Stimulated activated CD8-positive, alpha-beta memory T cell treated with anti-CD3 and anti-CD28 coated beads, Interleukin-15, amount 100 ng/mL, for 24 hours (primary cell): ENCODE results near the gene AKT3.

Experiments used
- DNase-seq: peaks from one replicate; pipeline ENCODE4 v3.0.0-alpha.2; 2020; ENCODE audit warnings: low read depth

Gene AKT3

DNA sequence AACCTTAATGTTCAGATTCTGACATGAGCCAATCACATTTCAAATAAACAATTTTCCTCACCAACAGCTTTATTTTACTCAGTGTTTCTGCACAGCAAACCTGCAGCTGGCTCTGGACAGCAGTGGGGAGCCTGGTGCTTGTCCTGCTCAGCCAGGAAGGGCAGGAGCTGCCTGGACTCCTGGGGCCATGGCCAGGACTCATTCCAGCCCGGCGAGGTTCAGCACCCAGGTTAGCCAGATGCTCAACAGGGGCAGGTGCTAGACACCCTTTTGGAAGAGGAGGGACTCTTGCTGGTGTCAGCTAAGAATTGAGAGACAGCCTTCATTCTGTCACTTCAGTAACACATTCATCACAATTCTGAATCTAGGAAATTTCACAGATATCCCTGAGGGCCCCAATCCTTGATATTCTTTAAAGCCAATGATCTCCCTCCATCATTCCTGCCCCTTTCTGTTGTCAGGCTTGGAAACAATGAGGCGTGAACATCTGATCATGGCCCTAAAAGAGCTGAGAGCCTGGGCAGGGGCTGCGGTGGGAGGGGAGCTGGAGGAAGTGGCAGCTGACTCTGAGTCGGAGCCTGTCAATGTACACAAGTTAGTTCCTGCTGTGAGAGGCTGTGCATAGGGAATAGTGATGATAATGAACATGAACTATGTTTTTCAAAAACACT is 342.9 kb downstream of the AKT3 start:
- no peak for DNase-seq

DNA sequence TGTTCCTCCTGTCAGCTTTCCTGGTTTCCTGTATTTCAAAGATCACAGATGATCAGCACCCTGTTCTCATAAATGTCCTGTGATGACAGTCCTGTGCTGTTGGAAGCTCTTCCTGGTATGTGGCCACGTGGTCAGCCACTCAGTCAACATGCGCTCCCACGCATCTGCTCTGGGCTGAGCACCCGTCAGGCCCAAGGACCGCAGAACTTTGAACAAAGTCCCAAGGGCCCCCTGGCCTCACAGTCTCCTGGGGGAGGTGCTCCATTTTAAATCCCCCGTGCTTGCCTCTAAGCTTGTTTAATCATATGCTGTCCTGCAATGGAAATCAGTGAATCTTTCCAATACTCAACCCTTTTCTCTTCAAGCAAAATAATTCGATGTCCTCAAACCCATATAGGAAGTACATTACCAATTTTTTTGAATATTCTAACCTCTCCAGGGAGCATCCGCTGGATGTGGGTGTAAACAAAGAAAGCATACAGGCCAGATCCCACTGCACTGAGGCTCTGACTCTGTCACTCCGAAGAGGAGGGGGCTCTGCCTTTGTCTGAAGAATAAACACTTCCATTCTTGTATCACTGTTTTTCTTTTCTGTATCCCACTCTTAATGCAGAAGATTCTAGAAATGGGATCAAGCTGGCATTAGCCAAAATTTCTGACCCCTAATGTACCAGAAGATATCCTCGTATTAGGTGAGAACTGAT is 343.9 kb downstream of the AKT3 start:
- DNase-seq = no peak

DNA sequence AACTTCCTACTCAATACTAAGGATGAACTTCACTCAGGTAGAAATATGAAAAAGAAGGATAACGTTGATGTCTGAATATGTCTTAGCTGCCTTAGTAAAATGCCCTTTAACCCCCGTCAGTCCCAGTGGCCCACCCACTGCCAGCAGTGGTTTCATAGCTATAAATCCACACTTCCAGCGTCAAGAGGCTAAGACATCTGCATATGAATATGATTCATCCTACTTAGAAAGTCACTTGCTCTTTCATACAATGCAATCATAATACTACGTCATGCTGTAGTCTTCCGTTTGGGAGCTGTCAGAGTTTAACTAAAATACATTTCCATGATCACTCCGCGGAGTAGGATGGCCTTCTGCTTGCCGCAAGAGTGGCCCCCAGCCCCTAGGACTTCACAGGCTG is 346.9 kb downstream of the AKT3 start:
- DNase-seq = no peak

DNA sequence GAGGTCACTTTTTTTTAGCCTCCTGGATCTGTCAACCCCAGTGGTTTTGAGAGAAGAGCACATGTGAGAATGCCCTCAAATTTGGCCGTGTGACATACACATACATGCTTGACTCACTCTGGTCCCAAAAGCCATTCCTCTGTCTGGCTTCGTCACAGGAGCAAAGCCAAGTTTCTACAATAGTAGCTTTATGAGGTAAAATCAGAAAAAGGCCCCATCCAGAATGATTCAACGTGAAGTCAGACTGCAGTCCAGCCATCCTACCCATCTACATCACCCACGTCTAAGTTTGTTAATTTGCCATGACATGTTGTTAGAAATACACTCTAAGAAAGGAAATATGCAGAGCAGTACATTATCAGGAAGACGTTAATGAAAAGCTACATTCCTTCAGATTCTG is 349.0 kb downstream of the AKT3 start:
- no peak for DNase-seq

DNA sequence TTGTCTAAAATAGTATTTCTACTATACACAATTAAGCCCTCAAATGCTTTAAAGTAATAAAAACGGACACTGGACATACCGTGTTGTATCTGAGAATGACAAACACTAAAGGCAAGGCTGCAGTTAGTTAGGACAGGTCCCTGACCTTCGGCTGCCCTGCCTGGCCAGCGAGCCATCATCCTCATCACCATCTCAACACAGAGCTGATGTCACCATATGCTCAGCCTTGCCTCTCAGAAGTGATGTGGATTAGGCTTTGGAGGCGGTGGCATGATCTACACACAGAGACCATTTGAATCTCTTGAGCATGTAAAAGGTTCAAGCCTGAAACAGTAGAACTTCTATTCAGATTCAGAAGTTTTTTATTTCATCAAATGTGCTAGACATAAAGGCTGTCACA is 349.5 kb downstream of the AKT3 start:
- DNase-seq = no peak

DNA sequence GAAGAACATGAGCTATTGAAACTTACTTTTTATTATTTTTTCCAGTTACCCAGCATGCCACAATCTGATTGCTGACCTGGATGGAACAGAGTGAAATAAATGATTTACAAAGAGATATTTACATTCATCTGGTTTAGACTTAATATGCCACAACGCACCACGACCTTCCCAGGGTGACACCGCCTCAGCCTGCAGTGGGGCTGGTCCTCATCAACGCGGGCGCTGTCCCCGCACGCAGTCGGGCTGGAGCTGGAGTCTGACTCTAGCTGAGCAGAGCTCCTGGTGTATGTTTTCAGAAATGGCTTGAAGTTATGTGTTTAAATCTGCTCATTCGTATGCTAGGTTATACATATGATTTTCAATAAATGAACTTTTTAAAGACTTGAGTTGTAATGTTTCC is 350.3 kb downstream of the AKT3 start:
- DNase-seq = no peak

DNA sequence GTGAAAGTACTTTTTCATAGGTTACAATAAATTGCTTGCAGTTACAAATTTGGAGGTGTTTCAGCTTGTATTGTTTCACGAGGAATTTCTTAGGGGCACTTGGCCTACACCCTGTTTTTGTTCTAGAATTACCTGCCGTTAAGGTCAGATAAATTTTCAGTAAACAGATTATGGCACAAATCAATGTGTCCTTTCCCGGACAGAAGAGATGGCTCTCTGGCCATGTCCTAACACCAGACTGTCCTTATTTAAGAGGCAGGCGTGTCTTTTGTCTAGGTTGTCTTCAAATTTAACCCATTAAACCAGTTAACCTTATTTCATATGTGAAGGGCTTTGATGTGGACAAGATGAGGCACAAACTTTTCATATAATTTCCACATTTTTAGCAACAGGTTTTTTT is 350.8 kb downstream of the AKT3 start:
- no peak for DNase-seq

DNA sequence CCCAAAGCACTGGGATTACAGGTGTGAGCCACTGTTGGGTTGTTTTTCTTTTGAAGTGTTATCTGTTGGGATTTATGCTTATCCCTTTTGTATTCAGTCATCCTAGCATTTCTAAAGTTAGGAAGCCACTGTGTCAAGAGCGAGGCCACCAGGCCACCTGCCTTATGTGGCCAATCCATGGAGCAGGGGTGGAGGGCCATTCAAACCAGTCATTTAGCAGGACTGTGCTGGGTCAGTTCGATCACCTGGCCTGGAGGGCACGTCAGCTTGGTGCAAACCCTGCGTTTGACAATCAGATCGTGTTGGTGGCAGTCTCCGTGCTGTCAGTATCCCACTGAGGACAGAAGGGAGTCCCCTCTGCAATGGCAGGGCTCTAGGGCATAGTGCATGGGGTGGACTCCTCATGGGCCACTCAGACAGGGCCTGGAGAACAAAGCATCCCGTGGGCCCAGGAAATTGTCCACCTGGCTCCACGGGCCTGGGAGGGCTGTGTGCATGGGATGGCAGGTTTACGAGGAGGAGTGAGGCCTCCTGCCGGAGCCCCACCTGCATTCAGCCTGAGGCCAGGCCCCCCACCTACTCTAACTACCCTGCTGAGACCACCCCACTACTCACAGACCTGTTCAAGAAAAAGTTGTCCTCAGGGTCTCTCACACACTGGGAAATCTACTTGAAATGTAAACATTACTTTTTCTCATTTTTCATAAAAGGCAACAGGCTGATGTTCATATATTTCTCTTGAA is 351.9 kb downstream of the AKT3 start:
- DNase-seq = no peak

DNA sequence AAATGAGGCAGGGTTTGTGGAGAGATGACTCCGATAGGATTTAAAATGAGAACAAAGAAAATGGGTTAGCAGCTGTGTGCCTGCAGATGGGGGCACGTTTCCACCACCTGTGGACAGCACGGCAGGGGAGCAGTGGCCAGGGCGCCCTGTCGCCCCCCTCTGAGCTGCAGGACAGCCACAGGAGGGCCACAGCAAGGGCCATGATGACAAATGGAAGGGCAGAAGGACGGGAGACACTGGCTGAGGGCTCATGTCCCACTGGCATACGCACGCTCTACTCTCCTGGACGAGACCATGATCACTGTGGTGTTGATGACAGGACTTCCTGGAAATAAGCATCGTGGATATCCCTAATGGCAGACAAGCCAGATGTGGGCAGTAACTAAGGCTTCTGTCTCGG is 353.2 kb downstream of the AKT3 start:
- DNase-seq = no peak

DNA sequence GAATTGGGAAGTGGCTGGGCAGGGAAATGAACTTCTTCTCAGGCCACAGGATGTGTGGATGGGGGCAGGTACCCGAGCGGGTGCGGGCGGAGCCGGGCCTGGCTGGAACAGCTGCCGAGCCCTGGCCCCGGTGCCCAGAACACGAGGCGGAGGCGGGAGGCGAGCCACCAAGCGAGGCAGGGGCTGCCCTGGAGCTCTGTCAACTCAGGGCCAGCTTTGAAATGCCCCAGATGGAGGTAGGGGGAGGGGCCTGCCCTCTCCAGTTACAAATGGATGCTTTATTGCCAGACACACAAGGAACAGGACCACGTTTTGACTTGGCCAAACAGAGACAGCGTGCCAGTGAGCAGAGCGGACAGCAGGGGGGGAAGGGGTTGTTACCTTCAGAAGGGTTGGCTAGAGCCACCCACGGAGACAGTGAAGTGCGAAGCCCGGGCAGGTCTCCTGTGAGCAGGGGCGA is 353.8 kb downstream of the AKT3 start:
- DNase-seq = no peak

DNA sequence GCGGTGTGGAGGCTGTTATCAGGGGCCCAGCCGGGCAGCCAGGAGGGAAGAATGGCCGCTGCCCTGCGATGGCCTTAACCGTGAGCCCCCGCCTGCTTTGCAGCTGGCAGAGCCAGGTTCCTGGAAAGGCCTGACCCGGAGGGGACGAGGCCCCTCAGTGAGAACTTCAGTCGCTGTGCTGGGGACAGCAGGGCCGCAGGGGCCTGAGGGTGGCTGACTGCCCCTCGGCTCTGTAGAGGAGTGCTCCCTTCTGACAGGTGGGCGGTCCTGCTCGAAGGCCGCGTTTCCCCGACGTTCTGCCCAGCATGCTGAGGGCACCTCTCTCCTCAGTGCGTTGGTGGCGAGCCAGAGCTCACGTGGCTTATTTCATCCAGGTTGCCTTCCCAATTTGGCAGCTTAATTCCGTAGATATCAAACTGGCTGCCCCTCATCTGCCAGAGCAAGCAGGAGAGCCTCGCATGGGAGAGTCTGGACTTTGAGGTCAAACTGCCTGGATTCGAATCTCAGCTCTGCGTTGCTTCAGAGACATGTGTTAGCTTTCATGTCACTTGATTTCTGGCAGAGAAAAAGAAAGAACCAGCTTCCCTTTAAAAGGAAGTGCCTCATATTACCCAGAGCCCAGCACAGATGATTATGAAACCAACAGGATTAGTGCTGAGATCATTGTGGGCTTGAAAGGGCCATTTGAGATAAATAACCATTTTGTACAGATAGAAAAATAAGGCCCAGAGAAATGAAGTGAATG is 354.4 kb downstream of the AKT3 start:
- no peak for DNase-seq

DNA sequence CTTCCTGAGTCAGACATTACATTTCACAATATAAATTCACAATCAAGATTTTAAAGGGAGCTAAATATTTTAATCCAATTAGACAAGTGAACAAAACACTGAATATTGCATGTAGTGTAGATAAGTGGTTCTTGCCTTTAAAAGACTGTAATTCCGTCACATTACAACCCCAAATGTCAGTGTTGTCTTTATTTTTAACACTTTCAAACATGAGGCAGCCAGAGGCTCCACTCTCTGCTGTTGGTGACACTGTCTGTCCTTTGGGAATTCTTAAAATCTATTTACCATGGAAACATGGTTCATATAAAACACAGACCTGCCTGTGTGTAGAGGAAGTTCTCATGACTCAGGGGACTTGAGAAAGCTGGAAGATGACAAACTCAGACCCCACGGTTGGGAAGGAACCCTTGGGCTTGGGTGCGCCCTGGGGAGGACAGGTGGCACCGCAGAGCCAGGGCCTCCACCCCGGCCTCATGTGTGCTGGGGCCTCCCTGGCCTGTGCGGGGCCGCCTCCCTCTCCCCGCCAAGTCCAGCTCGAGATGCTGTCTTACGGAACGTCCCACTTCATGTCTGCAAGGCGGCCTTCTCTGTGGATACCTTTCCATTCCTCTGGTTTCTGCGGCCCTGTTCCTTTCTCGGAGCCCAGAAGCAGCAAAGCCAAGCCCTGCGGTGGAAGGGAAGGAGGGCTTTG is 355.2 kb downstream of the AKT3 start:
- DNase-seq = no peak

DNA sequence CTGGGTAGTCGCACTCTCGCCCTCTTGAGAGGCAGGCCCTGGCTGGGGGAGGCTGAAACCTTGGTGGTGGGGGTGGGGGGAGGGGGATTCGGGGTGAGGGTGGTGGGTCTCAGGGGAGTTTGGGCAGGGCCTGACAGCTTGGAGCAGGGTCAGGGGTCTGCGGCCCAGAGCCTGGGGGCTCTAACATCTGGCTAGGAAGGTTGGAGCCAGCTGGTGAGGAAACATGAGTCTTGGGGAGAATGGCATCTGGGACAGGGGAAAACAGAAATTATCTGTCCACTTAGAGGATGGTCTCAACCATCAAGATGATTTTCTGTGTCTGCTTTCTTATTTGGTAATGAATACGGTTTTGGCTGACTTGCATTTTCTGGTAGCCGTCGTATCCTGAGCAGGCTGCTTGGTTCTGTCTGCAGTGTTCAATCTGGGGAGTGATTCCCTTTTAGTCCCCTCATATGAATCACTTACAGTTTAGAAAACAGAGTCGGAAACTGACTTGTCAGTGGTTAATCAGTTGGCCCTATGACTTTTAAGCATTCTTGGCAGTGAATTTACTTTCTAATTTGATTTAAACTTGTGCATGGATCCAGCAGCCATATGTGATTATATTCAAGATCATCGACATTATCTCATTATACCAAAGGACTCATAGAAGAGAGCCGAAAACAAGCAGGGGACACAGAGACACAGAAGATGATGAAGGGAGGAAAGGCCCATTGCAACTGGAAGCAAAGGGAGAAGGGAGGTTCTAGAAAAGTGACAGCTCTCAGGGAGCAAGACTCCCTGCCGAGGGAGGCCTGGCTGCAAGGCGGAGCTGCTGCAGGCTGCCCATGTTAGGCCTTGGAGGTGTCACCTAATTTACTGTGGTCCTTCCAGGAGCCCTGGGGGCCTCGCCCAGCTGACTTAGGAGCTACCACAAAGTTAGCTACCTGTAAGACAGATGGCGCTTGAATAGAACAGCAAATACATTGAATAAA is 356.6 kb downstream of the AKT3 start:
- DNase-seq = no peak

DNA sequence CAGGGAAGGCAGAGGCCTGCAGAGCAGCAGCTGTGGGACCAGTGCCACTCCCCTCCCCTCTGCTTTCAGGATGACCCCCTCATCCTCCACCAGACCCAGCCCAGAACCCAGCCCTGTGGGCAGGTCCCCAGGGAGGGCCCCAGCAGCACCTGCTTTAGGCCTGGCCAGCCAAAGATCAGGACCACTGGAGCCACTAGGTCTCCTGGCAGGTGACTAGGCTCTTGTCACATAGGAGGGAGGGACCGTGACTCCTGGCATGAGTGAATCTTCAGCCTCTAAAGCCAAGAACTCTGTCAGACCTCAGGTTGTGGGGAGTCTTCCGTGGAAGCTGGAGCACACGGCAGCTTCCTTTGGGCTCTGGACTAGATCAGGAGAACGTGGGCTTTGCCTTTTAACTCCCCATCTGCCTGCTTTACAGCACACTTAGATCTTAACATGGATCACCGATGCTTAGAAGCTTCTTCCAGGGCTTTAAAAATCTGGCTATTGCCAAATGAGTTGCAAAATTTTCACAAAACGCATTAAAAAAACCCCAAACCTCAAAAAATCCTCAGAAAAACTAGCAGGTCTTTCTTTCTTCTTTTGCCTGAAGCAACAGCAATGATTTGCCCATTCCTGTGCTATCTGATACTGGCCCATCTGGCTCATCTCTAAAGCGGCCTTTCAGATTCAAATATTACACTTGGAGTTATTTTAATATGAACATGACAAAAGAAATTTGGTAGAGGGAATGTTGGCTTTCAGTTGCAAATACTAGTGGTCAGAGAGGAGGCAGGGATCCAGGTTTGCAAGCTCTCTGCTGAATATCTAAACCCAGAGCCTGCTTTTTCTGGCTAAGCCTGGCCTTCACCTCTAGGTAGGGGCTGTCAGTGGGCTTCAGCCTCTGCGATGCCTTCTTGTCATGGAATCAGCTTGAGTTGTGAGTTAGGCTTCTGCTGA is 359.0 kb downstream of the AKT3 start:
- DNase-seq = no peak

DNA sequence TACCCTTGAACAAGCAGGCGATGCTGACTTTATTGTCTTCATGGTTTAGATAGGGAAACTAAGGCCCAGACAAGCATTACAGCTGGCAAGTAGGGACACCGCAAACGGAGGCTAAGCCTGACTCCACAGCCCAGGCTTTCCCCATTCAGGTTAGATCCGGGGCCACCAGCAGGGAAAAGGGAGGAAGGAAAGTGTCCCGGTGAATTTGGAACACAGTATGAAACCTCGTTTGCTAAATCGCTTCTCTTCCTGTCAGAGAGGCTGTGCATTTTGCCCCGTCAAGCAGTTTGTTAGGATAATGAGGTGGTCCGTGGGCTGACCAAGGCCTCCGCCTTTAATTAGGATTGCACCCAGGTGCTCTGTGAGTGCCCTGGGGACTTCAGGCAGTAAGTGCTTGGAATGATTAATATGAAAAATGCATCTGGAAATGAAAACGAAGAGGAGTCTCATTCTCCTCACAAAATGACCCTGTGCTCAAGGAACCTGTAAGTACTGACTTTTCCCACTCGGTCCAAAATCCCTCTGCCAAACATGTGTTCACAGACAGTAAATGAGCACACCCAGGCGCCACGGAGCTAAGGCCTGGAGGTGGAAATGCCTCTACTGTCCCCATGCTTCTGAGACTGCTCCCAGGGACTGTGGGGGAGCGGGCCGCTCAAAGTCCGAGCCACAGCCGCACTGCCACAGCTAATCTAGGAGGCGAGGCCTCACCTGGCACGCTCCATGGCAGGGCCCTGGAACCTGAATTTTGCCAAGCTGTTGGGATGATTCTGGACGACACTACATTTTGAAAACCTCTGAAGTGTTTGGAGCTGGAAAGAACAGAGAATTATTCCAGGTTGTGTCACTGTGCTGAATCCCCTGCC is 360.1 kb downstream of the AKT3 start:
- DNase-seq = no peak

DNA sequence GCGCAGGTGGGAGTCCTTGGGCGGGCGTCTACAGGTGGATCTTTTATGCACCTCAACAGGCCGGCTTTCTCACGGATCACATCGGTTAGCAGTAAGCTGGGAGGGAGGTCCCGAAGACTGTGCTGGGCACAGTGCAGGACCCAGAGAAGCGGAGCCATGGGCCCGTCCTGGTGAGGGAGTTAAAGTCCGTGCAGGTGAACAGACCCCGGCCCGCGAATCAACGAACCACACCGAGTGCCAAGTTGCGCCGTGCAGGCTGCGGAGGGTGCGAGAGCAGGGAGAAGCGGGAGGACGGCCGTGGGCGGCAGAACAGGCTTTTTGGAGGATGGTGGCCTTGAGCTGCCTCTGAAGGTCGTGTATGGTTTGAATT is 360.9 kb downstream of the AKT3 start:
- DNase-seq = no peak

DNA sequence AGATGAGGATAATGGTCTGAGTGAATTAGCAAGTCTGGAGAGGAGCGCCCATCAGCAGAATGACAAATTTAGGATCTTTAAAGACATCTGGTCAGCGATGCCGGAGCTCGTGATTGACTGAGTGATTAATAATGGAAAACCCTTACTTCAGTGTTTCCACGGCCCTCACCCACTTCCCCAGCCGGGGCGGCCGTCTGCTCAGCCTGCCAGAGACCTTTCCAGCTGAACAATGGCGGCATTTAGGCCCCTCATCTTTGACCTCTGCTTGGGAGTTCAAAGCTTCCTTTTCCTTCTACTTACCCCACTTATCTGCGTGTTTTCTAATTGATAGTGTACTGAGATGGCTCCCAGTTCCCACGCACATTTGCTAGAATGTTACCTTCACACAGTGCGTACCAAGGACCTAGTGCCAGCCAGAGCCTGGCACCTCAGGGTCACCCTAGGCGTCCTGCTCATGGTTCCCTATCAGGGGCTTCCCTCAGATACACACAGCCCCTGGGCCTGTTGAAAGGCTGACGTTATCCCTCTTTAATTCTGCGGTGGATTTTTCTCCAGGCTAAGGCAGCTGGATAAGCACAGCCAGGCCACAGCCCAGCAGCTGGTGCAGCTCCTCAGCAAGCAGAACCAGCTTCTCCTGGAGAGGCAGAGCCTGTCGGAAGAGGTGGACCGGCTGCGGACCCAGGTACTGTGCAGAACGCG is 361.4 kb downstream of the AKT3 start:
- DNase-seq = no peak

DNA sequence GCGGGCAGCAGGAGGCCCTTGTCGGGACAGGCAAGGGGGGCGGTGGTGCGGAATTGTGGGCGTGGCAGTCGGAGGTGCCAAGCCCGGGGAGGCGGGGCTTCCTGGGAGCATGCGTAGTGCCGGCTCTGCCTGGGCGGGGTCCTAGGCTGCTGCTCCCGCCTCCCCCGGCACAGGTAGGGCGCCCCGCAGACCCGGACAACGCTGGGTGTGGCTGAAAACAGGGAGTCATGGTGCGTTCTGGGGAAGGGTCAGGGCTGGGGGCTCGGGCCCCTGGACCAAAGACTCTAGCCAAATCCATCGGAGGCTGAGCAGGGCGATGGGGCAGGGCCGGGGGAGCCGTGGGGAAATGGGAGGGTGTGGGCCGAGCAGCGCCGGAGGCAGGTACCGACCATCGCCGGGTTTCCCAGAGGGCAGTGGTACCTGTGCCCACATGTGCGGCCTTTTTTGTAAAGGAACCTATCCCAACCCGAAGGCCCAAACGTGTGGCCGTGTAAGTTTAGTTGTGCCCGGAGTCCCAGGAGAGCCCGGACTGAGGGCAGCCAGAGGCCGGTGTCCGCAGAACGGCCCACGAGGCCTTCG is 362.3 kb downstream of the AKT3 start:
- DNase-seq = no peak
